Jurkat, Clone E6-1 (cell line): ENCODE measurements around the gene RASGRP3.
"Not testable (repeated sequence)": the region's sequence is repeated elsewhere in the genome, so short reads cannot be mapped to it uniquely, and the experiment has no call there.

Experiments used
- DNase-seq: peaks from one replicate; pipeline ENCODE4 v3.0.0-alpha.2; 2011; ENCODE audit warnings: low read depth, low spot score
- H3K4me3 ChIP-seq: 2 replicates; pipeline ENCODE4 v1.5.1; 2011; ENCODE audit warnings: mild to moderate bottlenecking, low read length, control low read depth, moderate library complexity

Gene RASGRP3

DNA sequence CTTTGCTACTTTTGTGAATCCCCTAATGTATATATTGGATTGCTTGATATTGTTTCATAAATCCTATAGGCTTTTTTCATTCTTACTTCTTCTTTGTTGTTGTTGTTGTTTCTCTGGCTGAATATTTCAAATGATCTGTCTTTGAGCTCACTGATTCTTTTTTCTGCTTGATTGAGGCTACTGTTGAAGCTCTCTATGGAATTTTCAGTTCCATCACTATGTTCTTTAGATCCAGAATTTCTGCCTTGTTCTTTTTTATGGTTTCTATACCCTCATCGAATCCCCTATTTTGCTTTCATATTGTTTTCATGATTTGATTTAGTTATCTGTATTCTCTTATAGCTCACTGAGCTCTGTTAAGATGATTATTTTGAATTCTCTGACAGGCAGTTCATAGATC is 24.6 kb upstream of the RASGRP3 start:
- no peak overlapping the region for H3K4me3 ChIP-seq
- no peak for DNase-seq

DNA sequence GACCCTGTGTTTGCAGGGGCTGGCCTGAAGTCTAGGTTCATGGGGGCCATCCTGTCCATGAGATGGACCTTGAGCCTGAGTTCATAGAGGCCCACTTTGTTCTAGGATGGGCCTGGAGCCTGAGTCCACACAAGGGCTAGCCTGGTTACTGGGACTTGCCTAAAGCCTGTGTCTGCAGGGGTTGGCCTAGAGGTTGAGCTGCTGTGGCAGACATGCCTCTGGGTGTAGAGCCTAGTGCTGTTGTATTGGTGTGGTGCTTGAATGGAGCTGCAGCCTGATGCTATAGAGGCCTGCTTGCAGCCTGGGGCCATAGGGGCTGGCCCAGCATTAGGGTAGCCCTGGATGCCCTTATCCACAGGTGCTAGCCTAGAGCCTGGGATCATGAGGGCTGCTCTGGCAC is 23.9 kb upstream of the RASGRP3 start:
- no peak overlapping the region for H3K4me3 ChIP-seq
- DNase-seq, result no peak

DNA sequence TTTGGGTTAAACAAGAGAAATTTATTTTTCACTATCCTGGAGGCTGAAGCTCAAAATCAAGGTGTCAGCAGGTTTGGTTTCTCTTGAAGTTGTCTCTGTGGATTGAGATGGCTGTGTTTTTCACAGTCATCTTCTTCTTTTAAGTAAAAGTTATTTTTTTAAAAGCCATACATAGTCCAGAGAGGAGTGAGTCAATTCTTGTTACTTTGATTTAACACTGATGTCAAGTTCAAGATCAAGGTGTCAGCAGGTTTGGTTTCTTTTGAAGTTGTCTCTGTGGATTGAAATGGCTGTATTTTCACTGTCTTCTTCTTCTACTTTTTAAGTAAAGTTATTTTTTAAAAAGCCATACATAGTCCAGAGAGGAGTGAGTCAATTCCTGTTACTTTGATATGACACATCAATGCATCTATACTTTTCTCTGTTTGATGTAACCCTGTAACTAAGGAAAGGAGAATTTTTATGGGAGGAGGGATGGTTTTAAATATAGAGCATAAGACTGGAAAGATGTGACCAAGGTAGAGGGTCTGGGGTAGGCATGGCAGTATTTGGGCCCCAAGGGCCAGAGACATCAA is 22.5 kb upstream of the RASGRP3 start:
- DNase-seq, result no peak

DNA sequence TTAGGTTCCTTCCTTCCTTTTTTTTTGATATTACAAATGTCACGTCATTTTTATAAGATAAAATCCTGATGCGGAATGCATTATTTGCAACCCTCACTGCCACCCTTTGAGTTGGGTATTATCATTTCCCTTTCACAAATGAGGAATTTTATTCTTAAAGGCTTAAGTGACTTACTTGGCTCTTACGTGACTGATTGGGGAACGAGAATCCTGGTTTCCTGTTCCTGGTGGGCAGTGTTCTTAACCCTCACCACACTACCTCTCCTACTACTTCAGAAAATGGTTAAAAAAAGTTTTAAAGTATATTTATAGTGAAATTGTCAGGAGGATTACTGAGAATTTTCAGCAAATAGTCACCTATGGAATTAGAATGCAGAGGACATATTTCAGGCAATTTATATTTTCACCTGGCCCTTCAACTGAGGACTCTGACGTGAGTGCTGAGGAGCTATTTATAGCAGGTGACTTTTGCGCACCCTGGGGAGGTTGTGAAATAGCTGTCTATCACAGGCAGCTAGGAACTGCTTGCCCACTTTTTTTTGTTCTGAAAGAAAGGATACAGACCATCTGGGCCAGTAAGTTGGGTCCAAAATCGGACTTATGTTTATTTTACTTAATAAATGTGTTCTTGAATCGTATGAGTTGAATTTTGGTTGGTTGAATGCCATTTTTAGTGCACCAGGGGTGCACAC is 18.7 kb upstream of the RASGRP3 start:
- DNase-seq, result no peak
- H3K4me3 ChIP-seq, result no peak overlapping the region

More for the DNA sequence above, 22.5 kb upstream of the RASGRP3 start:
- no peak overlapping the region for H3K4me3 ChIP-seq

DNA sequence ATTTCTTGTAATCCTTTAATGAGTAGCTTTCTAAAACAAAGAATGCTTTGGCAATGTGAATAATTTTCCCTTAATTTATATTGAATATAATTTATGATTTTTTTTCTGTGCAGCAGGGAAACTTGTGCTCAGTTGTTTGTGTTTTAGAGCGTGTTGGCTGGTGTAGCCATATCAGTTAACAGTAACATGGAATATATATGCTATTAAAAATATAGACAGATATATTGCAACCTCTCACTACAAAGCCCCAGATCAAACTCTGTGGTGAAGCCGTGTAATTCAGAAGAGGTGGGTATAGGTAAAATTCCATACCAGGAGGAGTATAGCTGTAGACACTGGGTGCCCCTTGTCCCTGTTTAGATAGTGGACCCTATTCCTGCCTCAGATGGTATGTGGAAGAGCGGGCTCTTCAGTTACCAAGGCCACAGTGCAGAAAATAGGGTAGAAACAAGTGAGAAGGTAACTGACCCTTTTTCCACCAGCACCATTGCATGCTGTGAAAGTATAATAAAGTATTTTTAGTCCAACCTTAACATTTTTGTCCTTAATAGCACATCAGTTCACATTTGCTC is 18.1 kb upstream of the RASGRP3 start:
- no peak overlapping the region for H3K4me3 ChIP-seq
- no peak for DNase-seq

DNA sequence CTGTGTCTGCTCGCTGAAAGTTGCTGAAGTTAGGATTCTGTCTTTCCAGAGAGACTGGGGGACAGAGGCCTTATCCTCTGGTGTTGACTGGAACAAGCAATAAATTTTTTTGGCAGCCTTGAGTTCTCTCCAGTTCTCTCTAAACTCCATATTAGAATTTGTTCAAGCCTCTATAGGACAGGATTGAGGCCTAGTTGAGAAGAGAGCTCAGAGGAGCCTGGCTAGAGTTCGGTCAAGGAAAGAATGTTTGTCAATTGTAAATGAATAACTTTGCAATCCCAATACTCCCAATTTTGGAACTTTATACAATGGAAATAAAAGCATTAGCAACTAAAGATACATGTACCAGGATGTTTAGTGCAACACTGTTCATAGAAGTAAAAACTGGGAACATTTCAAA is 16.7 kb upstream of the RASGRP3 start:
- H3K4me3 ChIP-seq, result no peak overlapping the region
- DNase-seq, result no peak

DNA sequence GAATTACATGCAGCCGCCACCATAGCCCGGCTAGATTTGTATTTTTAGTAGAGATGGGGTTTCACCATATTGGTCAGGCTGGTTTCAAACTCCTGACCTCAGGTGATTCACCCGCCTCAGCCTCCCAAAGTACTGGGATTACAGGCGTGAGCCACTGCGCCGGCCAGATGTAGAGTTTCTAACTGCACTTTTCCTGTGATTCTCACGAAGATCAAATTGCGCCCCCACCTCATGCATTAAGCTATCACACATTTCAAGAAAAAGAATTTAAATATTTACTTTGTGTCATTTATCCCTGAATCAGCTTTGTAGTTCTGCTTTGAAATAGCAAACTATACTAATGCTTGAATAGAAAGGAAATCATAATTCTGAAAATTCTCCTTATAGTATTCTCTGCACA is 13.9 kb upstream of the RASGRP3 start:
- H3K4me3 ChIP-seq, DNase-seq: not testable (repeated sequence)

DNA sequence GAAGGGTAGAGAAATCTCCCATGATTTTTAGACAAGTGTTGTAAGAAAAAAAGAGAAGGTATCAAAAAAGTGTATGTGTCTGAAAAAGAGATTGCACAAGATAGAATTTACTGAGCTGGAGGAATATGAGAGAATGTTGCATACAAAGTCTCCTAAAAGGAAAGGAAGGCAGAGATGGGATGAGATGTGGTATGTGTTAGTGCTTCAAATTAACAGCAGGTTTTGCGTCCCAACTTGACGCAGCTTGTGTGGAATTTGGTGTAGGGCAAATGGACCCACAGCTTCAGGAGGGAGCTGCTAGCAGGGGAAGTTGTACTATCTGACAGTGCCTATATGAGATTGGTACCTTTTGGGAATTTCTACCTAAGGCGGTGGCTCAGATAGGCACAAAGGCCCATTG is 9.0 kb upstream of the RASGRP3 start:
- DNase-seq, result no peak
- no peak overlapping the region for H3K4me3 ChIP-seq

DNA sequence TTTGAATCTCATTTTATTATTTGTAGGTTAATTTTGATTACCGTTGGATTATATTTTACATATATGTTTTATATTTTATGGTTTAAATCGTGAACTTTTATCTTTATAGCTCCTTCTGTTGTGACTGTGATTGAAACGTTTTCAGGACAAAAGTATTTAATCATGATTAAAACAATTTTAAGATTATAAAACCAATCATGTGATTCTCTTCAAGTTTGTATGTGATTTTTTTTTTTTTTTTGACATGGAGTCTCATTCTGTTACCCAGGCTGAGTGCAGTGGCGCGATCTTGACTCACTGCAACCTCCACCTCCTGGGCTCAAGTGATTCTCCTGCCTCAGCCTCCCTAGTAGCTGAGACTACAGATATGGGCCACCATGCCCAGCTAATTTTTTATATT is 7.2 kb upstream of the RASGRP3 start:
- H3K4me3 ChIP-seq, result no peak overlapping the region
- DNase-seq, result no peak

DNA sequence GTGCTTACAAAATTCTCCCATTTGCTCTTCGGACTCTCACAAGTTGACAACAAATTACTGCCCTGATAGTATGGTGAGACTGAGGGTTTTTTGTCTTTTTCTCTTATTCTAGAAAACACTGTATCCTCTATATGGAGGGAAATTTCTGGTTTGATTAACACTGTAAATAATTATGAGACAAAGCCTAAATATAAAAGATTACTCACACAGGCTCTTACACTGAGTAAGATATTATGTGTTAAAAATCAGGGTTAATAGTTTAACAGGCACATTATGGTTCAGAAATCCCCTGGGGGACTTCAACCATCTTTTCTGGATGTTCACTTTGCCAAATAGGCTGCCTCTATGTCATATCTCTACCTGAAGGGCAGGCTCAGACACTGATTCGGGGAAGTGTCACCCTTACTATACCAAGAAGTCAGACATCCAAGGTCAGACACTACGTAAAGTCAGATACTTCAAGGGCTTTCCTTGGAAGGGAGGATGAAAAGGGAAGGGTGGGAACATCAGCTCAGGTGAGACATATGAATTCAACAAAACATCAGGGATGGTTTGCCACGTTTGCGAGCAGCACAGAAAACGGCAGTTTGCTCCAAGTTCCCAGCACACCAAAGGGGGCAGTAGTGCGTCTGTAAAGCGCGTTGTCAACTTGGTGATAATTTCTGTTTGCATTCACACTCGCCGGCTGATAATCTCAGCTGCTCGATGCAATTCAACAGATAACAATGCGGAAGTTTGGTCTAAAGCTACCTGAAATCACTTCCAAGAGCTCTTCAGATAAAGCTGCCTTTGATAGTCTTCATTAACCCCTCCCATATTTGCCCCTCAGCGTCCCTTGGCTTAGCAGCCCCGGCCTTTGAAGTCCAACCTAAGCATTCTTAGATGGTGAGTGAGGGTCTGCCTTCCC is 972 bp upstream of the RASGRP3 start:
- H3K4me3 ChIP-seq, result peak overlapping the region; percentile 62
- DNase-seq, result peak; percentile 74

DNA sequence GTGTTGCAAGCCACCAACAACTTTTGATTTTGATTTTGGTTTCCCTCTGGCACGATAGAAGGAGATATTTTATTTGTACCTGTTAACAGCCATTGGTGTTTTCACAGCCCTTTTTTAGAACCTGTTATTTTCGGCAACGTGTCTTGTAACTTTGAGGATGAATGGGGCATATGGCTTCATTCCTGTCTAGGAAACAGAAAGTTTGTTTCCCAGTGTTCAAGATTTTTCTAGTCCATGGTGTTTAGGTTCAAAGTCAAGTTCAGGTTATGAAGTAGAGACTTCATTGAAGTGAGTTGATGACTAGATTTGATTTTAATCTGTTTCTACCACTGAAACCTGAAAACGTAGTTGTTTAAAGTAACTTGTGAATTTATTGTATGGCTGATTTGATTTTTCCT is 343 bp downstream of the RASGRP3 start:
- DNase-seq, result no peak
- H3K4me3 ChIP-seq, result peak overlapping the region; percentile 62

DNA sequence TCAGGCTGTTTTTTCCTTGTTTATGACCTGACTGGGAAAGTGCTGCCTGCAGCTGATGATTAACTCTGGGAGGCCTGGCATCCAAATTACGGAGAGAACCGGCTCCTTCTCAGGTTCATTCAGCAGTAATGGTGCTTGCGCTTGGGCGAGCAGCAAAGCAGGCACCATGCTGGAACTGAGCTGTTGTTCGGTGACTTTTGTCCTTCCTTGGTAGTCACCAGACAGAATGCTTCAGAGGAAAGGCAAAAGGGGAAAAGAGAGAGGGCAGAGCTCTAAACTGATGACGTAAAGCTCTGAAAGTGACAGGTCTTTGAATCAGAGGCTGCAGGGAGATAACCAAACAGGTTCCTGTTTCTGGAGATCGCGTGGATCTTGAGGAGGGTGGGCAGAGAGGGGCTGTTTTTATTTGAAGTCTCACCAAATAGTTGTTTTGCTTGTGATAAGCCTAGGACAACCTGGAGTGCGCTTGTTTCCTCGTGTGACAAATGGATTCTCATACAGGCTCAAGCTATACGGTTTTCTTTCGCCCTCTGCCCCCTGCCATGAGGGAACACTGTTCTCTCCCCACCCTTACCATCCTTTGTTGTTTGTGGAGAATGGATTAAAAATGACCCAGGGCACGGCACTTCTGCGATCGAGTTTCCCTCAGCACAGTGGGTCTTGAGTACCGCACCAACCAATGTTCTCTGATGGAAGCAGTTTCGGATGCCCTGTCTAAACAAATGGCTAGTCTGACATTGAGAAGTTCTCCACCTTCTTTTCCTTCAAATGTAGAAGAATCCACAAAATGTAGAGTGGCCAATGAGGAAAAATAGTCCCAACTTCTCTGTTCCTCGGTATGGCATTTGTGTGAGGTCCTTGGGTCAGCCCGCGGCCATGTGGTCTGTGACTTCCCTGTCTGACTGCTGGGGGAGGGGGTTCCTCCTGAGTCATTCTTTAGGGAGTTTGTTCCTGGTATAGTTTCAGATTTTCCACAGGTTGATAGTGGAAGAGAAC is 1.3 kb downstream of the RASGRP3 start:
- DNase-seq, result no peak
- H3K4me3 ChIP-seq, result no peak overlapping the region

DNA sequence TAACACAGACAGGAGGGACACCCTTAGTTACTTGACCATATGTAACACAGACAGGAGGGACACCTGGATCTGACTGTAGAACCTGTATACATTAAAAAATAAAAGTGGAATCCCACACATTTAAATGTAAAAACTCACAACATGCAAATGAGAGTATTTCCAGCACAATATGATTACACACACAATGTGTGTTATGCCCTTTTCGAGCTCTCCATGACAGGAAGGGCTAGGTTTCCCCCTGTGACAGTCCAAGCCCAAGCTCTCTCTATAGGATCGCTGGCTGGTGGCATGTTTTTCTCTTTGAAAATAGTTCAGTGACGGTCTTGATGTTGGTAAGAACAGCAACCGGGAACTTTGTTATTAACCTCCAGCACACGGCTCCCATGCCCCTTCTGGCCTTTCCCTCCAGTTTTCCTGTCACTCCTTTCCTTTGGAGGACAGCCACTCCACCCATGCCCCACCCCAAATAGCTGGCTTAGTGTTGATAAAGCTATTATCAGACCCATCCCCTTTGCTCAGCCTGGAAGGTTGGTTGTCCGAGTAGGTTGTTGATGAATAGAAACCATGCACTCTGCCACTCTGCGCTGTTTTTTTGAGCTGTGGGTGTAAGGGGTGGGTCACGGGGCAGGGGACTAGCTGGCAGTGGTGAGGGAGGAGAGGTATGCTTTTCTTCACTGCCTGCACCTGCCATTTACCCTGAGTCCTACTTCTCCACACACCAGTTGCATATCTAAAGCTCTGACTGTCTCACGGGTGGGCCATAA is 2.7 kb downstream of the RASGRP3 start:
- no peak for DNase-seq
- H3K4me3 ChIP-seq, result no peak overlapping the region

DNA sequence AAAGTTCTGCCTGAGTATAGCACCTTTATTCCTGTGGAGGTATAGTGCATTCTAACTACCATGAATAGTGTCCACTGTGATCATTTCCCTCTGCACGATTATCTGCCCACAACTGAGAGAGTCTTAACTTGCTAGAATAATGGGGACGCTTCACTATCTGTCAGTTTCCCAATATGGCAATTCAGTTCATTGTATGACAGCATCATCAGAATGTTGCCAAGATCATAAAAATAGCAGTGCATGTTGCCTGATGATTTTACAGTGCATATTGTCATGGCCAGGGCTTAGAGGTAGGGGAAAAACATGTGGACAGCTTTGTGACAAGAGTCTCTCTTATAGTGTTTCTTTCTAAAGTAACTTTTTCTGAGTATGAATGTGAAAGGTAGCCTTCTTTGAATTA is 6.1 kb downstream of the RASGRP3 start:
- no peak for DNase-seq
- H3K4me3 ChIP-seq, result no peak overlapping the region

DNA sequence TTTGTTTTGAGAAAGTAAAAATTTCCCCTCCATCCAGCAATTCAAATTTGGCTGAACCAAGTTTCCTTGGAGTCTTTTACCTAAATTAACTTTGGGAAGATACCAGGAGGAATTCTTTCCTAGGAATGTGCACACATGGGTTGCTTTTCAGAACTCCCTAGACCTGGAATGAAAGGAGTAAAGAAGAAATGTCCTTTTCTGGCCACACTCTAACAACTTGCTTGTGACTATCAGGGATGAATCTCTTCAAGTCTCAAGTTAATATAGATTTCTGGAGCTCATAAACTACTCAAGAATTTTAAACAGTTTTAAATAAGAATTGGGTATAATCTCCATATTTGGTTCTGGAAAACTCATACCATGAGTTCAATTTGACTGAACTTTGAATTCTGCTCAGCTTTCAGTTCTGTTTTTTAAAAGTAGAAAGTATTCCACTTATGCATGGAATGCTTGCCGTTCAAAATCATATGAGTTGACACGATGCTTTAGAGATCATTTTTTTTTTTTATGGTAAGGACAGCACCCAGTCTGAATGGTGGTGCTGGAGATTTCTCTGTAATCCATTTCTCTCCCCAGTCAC is 7.7 kb downstream of the RASGRP3 start:
- no peak overlapping the region for H3K4me3 ChIP-seq
- DNase-seq, result no peak

DNA sequence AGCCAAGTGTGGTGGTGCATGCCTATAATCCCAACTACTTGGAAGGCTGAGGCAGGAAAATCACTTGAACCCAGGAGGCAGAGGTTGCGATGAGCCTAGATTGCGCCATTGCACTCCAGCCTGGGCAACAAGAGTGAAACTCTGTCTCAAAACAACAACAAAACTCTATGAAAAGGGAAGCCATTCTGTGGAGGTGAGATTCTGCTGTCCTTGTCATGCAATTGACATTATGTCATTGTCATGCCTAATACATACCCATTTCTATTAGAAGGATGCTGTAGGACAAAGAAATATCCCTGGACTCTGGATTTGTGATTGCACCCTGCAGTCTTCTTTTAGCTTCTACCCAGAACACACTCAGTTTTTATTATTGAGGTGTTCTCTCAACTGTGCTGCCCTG is 8.6 kb downstream of the RASGRP3 start:
- H3K4me3 ChIP-seq, result no peak overlapping the region
- no peak for DNase-seq

DNA sequence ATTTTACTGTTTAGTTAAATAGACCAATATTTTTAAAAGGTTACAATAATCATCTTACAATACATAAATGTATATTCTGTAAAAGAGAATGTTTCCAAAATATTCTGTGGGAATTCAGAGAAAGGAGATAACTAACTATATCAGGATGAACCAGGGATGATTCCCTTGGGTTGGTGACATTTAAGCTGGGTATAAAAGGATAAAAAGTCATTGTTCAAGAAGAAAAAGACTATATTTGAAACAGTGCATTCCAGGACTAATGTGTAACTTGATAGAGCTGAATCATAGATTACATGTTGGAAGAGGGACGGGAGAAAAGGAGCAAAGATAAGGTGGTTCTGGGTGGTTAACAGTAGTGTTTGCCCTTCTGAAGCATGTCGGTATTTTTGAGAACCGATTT is 10.1 kb downstream of the RASGRP3 start:
- no peak overlapping the region for H3K4me3 ChIP-seq
- no peak for DNase-seq

DNA sequence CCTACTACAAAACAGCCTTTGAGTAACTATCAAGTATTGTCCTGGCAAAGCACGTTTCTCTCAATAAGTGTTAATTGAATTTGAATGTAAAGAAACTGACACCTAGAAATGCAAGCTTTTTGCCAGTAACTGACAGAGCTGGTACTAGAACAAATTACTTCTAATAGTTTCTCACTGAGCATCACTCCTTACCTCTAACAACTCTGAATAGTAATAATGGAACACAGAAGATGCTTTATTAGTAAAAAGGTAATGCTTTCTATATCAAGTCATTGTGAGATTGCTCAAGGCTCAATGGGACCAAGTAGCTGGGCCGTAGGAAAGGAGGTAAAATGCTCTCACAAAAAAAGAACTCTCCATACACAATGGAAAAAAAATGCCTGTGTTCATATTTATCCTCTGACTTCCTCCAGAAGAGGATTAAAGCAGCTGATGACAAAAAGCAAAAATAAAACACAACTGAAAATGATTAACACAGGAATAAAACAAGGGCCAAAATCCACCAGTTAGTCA is 11.8 kb downstream of the RASGRP3 start:
- H3K4me3 ChIP-seq, result no peak overlapping the region
- DNase-seq, result no peak
